ENCODE data around the gene GATA5.
A peak's percentile ranks its signal among the peaks of the same experiment; 100 is the strongest.

GRCh38 chr20:62496568-62497218 is 20.9 kb upstream of the GATA5 start:
- peak; percentile 44 to 78 for TF ChIP-seq CTCF (IDR thresholded peaks at IDR 0.05; ENCODE audit: extremely low read depth in 1 of 2, insufficient read depth in 1 of 2, low read depth in 1 of 2, low read length in 2 of 2)
- no peak for TF ChIP-seq EZH2 (IDR thresholded peaks at IDR 0.05; ENCODE audit: borderline replicate concordance, low read depth, low read length, severe bottlenecking)
- no peak for TF ChIP-seq POLR2AphosphoS5 (IDR thresholded peaks at IDR 0.05; ENCODE audit: insufficient read depth, low read depth, low read length)
- no peak for TF ChIP-seq POLR2A (IDR thresholded peaks at IDR 0.05; ENCODE audit: low read depth, low read length)

Measured in endothelial cell of umbilical vein (primary cell).